Neutrophil (primary cell): Measurements from ENCODE around the gene TEX38.

ENCODE experiments used
- H3K27ac ChIP-seq: fragments of 200-600 bp; sonication (generic); 2 replicates; pipeline ENCODE4 v1.5.1; 2016; ENCODE audit warnings: mild to moderate bottlenecking, moderate library complexity
- H3K27me3 ChIP-seq: fragments of 200-600 bp; sonication (generic); 2 replicates; pipeline ENCODE4 v1.6.0; 2016; ENCODE audit warnings: mild to moderate bottlenecking
- H3K36me3 ChIP-seq: fragments of 200-600 bp; sonication (generic); 2 replicates; pipeline ENCODE4 v1.5.1; 2017
- H3K4me1 ChIP-seq, 2 experiments: fragments of 200-600 bp in 1 of 2; sonication (generic) in 1 of 2; 1 replicate in 1 of 2; 2 replicates in 1 of 2; pipeline versions ENCODE4 v1.5.1 to v1.6.1; 2013 to 2016; ENCODE audit warnings: low read depth in 1 of 2, low read length in 1 of 2, mild to moderate bottlenecking in 1 of 2, moderate library complexity in 1 of 2; ENCODE audit not compliant: control insufficient read depth in 1 of 2, insufficient read depth in 1 of 2
- H3K4me3 ChIP-seq, 2 experiments: fragments of 200-600 bp in 1 of 2; sonication (generic) in 1 of 2; 1 replicate in 1 of 2; 2 replicates in 1 of 2; pipeline ENCODE4 v1.5.1; 2013 to 2016; ENCODE audit warnings: low read depth in 1 of 2, low read length in 1 of 2, mild to moderate bottlenecking in 1 of 2, moderate library complexity in 1 of 2
- H3K9me3 ChIP-seq: fragments of 200-600 bp; sonication (generic); 2 replicates; pipeline ENCODE4 v1.5.1; 2016
- TF ChIP-seq, protein P1 (sequence below): fragments of 200-600 bp; sonication (generic); IDR thresholded peaks from 2 replicates; pipeline ENCODE4 v1.5.1; 2016; ENCODE audit warnings: antibody characterized with exemption

TEX38 gene

GRCh38 chr1:46721204-46721603 is 49.5 kb downstream of the TEX38 start:
- TF ChIP-seq, protein P1, sequence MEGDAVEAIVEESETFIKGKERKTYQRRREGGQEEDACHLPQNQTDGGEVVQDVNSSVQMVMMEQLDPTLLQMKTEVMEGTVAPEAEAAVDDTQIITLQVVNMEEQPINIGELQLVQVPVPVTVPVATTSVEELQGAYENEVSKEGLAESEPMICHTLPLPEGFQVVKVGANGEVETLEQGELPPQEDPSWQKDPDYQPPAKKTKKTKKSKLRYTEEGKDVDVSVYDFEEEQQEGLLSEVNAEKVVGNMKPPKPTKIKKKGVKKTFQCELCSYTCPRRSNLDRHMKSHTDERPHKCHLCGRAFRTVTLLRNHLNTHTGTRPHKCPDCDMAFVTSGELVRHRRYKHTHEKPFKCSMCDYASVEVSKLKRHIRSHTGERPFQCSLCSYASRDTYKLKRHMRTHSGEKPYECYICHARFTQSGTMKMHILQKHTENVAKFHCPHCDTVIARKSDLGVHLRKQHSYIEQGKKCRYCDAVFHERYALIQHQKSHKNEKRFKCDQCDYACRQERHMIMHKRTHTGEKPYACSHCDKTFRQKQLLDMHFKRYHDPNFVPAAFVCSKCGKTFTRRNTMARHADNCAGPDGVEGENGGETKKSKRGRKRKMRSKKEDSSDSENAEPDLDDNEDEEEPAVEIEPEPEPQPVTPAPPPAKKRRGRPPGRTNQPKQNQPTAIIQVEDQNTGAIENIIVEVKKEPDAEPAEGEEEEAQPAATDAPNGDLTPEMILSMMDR: no peak
- H3K27ac ChIP-seq: no peak overlapping the region

DNA sequence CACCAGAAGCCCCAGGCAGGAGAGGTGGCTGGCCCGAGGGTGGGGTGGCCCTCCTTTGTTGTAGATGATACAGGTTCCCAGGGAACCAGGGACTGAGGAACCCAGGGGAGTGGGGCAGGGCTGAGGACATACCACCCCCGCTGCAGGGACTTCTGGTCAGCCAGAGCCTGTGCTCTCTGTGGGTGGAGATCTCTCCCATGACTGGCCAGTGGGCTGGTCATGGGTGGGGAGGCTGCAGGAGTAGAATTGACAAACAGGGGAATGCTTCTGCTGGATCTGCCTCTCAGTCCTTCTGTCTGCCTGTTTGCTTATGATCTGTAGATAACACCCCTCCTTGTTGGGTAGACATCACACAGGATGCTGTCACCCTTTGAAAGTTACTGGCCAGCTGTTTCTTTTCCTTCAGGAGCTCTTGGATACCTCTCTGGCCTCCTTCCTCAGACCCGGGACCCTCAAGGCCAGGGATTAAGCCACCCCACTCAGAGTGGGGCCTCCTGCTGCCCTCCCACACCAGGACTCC is 50.1 kb downstream of the TEX38 start:
- no peak overlapping the region for H3K4me3 ChIP-seq
- no peaks in the 10 kb centered on the region for H3K9me3 ChIP-seq
- peaks cover 24 to 25% of the 10 kb centered on the region in 2 experiments for H3K4me1 ChIP-seq
- TF ChIP-seq, protein P1: no peak
- H3K27ac ChIP-seq: no peak overlapping the region
- H3K27me3 ChIP-seq: peaks cover 39% of the 10 kb centered on the region
- no peaks in the 10 kb centered on the region for H3K36me3 ChIP-seq

More at GRCh38 chr1:46721204-46721603, 49.5 kb downstream of the TEX38 start:
- Histone ChIP-seq H3K27me3 (peaks cover 34% of the 10 kb centered on the region), H3K4me1 (peaks cover 29 to 30% of the 10 kb centered on the region in 2 experiments), H3K36me3 (no peaks in the 10 kb centered on the region), H3K9me3 (no peaks in the 10 kb centered on the region), H3K4me3 (no peak overlapping the region)
